A549 (cell line): ENCODE data around the gene AKAP8L. TPM values are rescaled to one million over a fixed set of nuclear protein-coding genes. Genes with fewer than 3 reads are reported as not detected.

Experiments
- ATAC-seq, 2 experiments: fragments of 200-7000 bp in 1 of 2; fragments of >200 bp in 1 of 2; cut with Nextera tagmentation in 1 of 2; cut with Tn5 transposase in 1 of 2; 3 replicates each; pipeline versions ENCODE4 v1.8.0 to v1.9.1; 2018 to 2020; ENCODE audit warnings: mild to moderate bottlenecking in 1 of 2, moderate library complexity in 1 of 2
- CTCF ChIA-PET: fragments of 300-600 bp; sonication (Branson Sonifier 250); formaldehyde crosslinking; extraction: SDS; loops from one replicate; lab custom pipeline; 2021; ENCODE audit warnings: antibody characterized with exemption, inconsistent platforms; lab: Yijun Ruan, JAX
- POLR2A ChIA-PET: fragments of 350-600 bp; formaldehyde crosslinking; extraction: SDS; loops from one replicate; lab custom pipeline; 2021; ENCODE audit warnings: antibody characterized with exemption, inconsistent platforms; lab: Yijun Ruan, JAX
- DNase-seq, 2 experiments: peaks; one replicate each; pipeline versions ENCODE4 v3.0.0 to v3.0.0-alpha.2; 2011 to 2016; ENCODE audit warnings: low read depth in 1 of 2, low spot score in 1 of 2
- FAIRE-seq: peaks from 2 replicates; lab custom pipeline; 2011; peaks lifted over from hg19 to GRCh38; lab: Jason Lieb, UNC
- H3K27ac ChIP-seq, 2 experiments: fragments of >200 bp; sonication (Bioruptor Twin); formaldehyde crosslinking; 3 replicates each; pipeline ENCODE4 v1.5.1; 2016 to 2017
- H3K4me1 ChIP-seq: fragments of >200 bp; sonication (Bioruptor Twin); formaldehyde crosslinking; 3 replicates; pipeline ENCODE4 v1.6.1; 2016
- H3K4me2 ChIP-seq: fragments of >200 bp; sonication (Bioruptor Twin); formaldehyde crosslinking; 3 replicates; pipeline ENCODE4 v1.6.1; 2016
- H3K4me3 ChIP-seq: fragments of >200 bp; sonication (Bioruptor Twin); formaldehyde crosslinking; 3 replicates; pipeline ENCODE4 v1.5.1; 2016
- H3K9me3 ChIP-seq: fragments of >200 bp; sonication (Bioruptor Twin); formaldehyde crosslinking; 3 replicates; pipeline ENCODE4 v1.6.1; 2016
- ATOH8 ChIP-seq: fragments of 250-450 bp; sonication (Bioruptor Pico); IDR thresholded peaks from 2 replicates; pipeline ENCODE4 v1.5.0; 2020; ENCODE audit warnings: low read depth, mild to moderate bottlenecking, moderate library complexity
- CBX2 ChIP-seq: fragments of 200-600 bp; sonication (generic); IDR thresholded peaks from 2 replicates; pipeline ENCODE4 v1.6.1; 2016; ENCODE audit warnings: low read depth, mild to moderate bottlenecking, borderline replicate concordance
- CBX8 ChIP-seq: fragments of 200-600 bp; sonication (generic); IDR thresholded peaks from 2 replicates; pipeline ENCODE4 v1.6.1; 2016
- CEBPB ChIP-seq, 2 experiments: fragments of >200 bp in 1 of 2; sonication (Bioruptor Twin) in 1 of 2; formaldehyde crosslinking in 1 of 2; IDR thresholded peaks; 2 replicates each; pipeline ENCODE4 v1.6.1; 2012 to 2016
- CHD2 ChIP-seq: fragments of 150-350 bp; IDR thresholded peaks from 2 replicates; pipeline ENCODE4 v1.6.1; 2014; ENCODE audit warnings: low read length; ENCODE audit not compliant: partially characterized antibody
- CHD4 ChIP-seq: fragments of 200-600 bp; sonication (generic); IDR thresholded peaks from 2 replicates; pipeline ENCODE4 v1.6.1; 2016; ENCODE audit warnings: antibody characterized with exemption, mild to moderate bottlenecking, borderline replicate concordance
- EP300 ChIP-seq, 2 experiments: fragments of >200 bp; sonication (Bioruptor Twin); formaldehyde crosslinking; IDR thresholded peaks; 2 replicates in 1 of 2; 3 replicates in 1 of 2; pipeline ENCODE4 v1.6.1; 2016 to 2017
- HES2 ChIP-seq: fragments of >200 bp; sonication (Bioruptor Twin); formaldehyde crosslinking; IDR thresholded peaks from 2 replicates; pipeline ENCODE4 v1.6.1; 2016
- HEYL ChIP-seq: fragments of 250-450 bp; sonication (Bioruptor Pico); IDR thresholded peaks from 2 replicates; pipeline ENCODE4 v1.8.0; 2021; ENCODE audit warnings: mild to moderate bottlenecking, moderate library complexity
- HOXA7 ChIP-seq: fragments of 250-450 bp; sonication (Bioruptor Pico); IDR thresholded peaks from 2 replicates; pipeline ENCODE4 v1.5.0; 2020; ENCODE audit warnings: mild to moderate bottlenecking, moderate library complexity
- HOXB13 ChIP-seq: fragments of 250-450 bp; sonication (Bioruptor Pico); IDR thresholded peaks from 2 replicates; pipeline ENCODE4 v1.5.0; 2020; ENCODE audit warnings: low read depth, mild to moderate bottlenecking, moderate library complexity
- KDM5A ChIP-seq: fragments of 200-600 bp; sonication (generic); IDR thresholded peaks from 2 replicates; pipeline ENCODE4 v1.6.1; 2016; ENCODE audit warnings: antibody characterized with exemption, mild to moderate bottlenecking
- MAX ChIP-seq: IDR thresholded peaks from 2 replicates; pipeline ENCODE4 v1.6.1; 2012
- MYC ChIP-seq: IDR thresholded peaks from 2 replicates; pipeline ENCODE4 v1.6.1; 2012; ENCODE audit warnings: mild to moderate bottlenecking, inconsistent platforms, low read length, improper control_type of control experiment, borderline replicate concordance
- NFE2L2 ChIP-seq: fragments of 150-350 bp; conservative IDR thresholded peaks from 2 replicates; pipeline ENCODE4 v1.6.1; 2014; ENCODE audit warnings: low read length
- NPAS2 ChIP-seq: fragments of 250-450 bp; sonication (Bioruptor Pico); IDR thresholded peaks from 2 replicates; pipeline ENCODE4 v1.8.0; 2022; ENCODE audit warnings: mild to moderate bottlenecking, moderate library complexity, borderline replicate concordance
- SMC3 ChIP-seq: fragments of >200 bp; sonication (Bioruptor Twin); formaldehyde crosslinking; IDR thresholded peaks from 3 replicates; pipeline ENCODE4 v1.6.1; 2018; ENCODE audit warnings: inconsistent platforms
- WGBS: methylation state at CpG from one replicate; pipeline ENCODE4 v1.1.6; 2017; ENCODE audit errors: missing lambda C conversion rate; 5-methylcytosine and 5-hydroxymethylcytosine counted together
- polyA plus RNA-seq, 4 experiments: library from polyadenylated mRNA; depleted of rRNA in 3 of 4; stranded (reverse); fragments of >200 nt; fragmentation: RNase III in 1 of 4; extraction: RNeasy Plus Mini Kit Qiagen cat#74134 plus additional on column Dnase treatment in 1 of 4; gene quantifications; 2 replicates in 3 of 4; 3 replicates in 1 of 4; pipeline ENCODE4 v1.2.3, GENCODE V29; 2011 to 2017
- TF ChIP-seq, protein P1 (sequence below): fragments of 250-450 bp; sonication (Bioruptor Pico); IDR thresholded peaks from 2 replicates; pipeline ENCODE4 v1.5.0; 2021; ENCODE audit warnings: mild to moderate bottlenecking, moderate library complexity, borderline replicate concordance

The AKAP8L gene
- polyA plus RNA-seq, 2 of the 4 experiments (the other 2 are of a cell fraction), result 28.4 to 42.9 TPM

DNA sequence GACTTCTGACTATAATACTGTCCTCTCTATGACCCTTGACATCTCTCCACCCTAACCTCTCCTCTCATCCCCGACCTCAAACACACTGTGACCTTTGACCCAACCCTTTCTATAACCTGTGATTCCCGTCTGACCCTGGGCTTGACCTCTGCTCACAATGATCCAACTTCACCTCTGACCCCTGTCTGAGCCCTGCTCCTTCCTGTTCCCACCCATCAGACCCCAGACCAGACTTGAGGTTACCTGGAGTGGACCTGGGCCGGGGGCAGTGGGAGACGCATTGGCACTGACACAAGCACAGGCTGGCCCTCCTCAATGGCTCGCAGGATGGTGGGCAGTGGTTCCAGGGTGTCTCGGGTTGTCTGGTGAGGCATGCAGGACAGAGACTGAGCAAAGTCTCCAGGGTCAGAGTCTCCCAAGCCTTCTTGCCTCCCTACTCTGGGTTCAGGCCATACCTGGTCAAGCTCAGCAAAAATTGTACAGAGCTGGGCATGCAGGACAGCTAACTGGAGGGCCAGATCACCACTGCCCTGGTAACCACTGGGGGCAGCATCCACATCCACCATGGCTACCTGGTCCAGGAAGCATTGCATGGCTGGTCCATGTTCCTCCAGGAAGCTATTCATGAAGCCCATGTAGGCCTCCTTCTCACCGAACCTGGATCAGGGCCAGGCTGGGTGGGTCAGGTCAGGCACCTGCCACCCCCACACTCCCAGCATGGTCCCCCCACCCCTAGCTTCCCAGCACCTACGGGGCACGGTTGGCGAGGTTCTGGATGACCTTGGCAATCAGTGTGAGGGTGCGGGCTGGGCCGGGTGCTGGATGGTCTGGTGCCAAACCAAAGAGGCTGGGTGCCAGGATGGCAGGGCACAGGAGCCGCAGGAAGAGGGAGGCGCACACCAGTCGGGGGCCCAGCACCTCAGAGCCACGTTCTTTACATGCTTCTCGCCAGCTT, 35.4 kb upstream of the AKAP8L start:
- WGBS, result 76% methylated on average over 10 of the region's 17 CpGs
- DNase-seq (peak; percentile 30 to 38), ATAC-seq (peak in 1 of 2 experiments; percentile 48; a peak in 3 of 6 replicates), FAIRE-seq (no peak)
- TF ChIP-seq CBX8, result no peak
- TF ChIP-seq, protein P1, sequence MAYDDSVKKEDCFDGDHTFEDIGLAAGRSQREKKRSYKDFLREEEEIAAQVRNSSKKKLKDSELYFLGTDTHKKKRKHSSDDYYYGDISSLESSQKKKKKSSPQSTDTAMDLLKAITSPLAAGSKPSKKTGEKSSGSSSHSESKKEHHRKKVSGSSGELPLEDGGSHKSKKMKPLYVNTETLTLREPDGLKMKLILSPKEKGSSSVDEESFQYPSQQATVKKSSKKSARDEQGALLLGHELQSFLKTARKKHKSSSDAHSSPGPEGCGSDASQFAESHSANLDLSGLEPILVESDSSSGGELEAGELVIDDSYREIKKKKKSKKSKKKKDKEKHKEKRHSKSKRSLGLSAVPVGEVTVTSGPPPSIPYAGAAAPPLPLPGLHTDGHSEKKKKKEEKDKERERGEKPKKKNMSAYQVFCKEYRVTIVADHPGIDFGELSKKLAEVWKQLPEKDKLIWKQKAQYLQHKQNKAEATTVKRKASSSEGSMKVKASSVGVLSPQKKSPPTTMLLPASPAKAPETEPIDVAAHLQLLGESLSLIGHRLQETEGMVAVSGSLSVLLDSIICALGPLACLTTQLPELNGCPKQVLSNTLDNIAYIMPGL (CRISPR knock-in tag), result no peak
- TF ChIP-seq NFE2L2, result no peak
- no peak for TF ChIP-seq KDM5A
- TF ChIP-seq SMC3, result no peak
- no peak for TF ChIP-seq CHD2
- no peak for TF ChIP-seq MYC
- TF ChIP-seq HEYL (CRISPR knock-in tag), result no peak
- TF ChIP-seq CBX2, result no peak
- no peak for TF ChIP-seq EP300 (IDR thresholded peaks at IDR 0.05)
- TF ChIP-seq ATOH8 (CRISPR knock-in tag), result no peak
- TF ChIP-seq MAX, result no peak
- TF ChIP-seq NPAS2, result no peak
- no peak for TF ChIP-seq HES2
- no peak for TF ChIP-seq CHD4
- no peak for TF ChIP-seq HOXA7 (CRISPR knock-in tag)
- TF ChIP-seq CEBPB (IDR thresholded peaks at IDR 0.05), result no peak
- Histone ChIP-seq H3K4me3 (no peak overlapping the region), H3K4me1 (no peaks in the 10 kb centered on the region), H3K4me2 (no peak overlapping the region), H3K9me3 (no peaks in the 10 kb centered on the region), H3K27ac (no peak overlapping the region)
- POLR2A ChIA-PET, result interaction anchor here (0.5 kb wide), 1 partner anchor 103 kb away, joined by 3 read pairs; no protein-coding TSS in a partner anchor
- CTCF ChIA-PET, result interaction anchor here (0.6 to 0.7 kb wide), 2 partner anchors 25 to 27 kb away, joined by 4 read pairs; no protein-coding TSS in a partner anchor

GRCh38 chr19:15453091-15453578, 34.3 kb upstream of the AKAP8L start:
- no peaks in the 10 kb centered on the region for H3K9me3 ChIP-seq
- POLR2A ChIA-PET, result no interaction called here
- 83% methylated on average over 34 of the region's 44 CpGs for WGBS
- H3K4me2 ChIP-seq, result no peak overlapping the region
- no peak overlapping the region for H3K4me3 ChIP-seq
- H3K4me1 ChIP-seq, result 0 out of 3 replicates have a peak, but pooled peaks cover 8% of the 10 kb centered on the region
- CTCF ChIA-PET, result interaction anchor here (1.6 kb wide), 1 partner anchor 151 kb away, joined by 5 read pairs; no protein-coding TSS in a partner anchor
- no peak for FAIRE-seq
- no peak for DNase-seq
- no peak for ATAC-seq
- no peak for TF ChIP-seq HEYL (CRISPR knock-in tag)
- TF ChIP-seq HOXB13, result no peak
- no peak for TF ChIP-seq CHD2
- TF ChIP-seq HES2, result no peak
- TF ChIP-seq, all 56 proteins: peak for 0
- no peak overlapping the region for H3K27ac ChIP-seq
